ENCODE results near the gene ACTN4. TPM values are rescaled to one million over a fixed set of nuclear protein-coding genes. Genes with fewer than 3 reads are reported as not detected.
A peak's percentile ranks its signal among the peaks of the same experiment; 100 is the strongest.

Gene ACTN4
- total RNA-seq, 1 experiment from 2014 or later: 922 TPM

DNA sequence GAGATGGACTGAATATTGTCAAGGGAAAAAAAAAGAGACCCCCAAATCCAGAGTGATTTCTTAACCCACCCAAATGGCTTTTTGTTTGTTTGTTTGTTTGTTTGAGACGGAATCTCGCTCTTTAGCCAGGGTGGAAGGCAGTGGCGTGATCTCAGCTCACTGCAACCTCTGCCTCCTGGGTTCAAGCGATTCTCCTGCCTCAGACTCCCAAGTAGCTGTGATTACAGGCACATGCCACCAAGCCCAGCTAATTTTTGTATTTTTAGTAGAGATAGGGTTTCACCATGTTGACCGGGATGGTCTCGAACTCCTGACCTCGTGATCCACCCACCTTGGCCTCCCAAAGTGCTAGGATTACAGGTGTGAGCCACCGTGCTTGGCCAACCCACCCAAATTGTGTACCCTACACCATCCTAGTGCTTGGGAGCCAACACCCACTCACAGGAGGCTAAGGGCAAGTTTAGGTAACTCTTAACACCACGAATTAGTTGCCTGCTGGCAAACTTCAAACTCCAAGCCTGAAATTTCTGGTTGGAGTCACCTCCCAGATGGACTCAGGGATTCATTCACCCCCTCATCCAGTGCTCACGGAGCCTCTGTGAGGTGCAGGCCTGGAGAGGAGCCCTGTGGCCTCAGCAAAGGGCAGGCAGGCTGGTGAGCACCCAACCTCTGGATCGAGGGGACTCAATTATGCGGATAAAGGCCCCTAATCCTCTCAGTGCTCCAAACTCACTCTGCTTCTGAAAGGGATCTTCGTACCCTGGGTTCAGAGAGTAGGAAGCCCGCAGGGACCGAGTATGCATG is 37.6 kb downstream of the ACTN4 start:
- no peak for DNase-seq (ENCODE audit: low read depth)
- in situ Hi-C loops (cut with HindIII; ENCODE audit: low pct_unique_long_range_greater_than_20kb, low sequenced_read_pairs): no loop called here

DNA sequence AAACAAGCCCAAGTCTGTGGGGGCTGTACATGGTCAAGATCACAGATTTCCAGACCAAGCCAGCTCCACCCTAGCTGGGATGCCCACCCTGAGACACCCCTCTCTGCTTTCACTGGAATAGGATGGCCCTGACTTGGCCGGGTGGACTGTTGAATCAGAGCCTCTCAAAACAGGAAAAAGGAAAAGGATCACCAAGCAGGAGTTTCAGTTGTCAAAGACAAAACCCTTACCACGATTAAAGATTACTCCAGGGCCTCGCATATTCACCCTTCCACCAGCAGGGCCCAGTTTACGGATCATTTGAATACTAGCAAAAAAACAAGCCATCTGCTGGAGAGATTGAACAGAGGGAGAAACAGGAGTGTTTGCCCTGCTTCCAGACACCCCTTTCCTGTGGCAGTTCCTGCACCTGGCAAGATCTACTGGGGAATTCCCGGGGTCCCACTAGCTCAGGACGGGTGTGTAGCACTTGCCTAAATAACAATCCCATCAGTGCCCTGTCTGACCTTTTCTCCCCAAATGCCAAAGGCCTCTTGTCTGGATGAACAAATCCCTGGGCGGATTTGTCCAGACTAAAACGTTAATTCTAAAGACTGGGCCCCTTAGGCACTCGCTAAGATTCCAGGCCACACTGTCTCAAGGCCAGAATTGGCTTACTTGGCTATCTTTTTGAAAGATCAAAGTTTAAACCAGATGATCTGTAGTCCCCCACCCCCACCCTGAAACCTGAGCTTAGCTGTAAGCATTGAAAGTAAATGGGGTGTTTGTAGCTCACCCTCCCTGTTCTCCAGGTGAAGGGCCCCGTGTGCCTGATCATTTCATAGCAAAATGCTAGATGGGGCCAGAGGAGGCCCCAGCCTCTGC is 38.4 kb downstream of the ACTN4 start:
- in situ Hi-C loops (cut with HindIII; ENCODE audit: low pct_unique_long_range_greater_than_20kb, low sequenced_read_pairs): no loop called here
- peak; percentile 68 for DNase-seq (ENCODE audit: low read depth)

DNA sequence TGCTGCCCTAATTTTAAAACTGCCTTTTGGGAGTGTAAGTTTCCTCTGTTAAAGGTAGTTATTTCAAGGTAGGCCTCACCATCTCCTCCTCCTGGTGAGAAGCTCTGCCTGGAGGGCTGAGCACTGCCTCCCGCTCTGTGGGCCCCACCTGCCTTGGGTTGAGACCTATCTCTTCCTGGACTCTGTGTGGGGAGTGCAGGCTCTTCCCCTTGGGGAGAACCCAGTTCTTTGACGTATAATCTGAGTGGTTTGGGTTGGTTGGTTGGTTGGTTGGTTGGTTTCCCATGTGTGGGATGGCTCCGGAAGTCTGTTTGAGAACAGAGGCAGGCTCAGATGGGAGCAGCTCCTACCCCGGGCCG is 39.1 kb downstream of the ACTN4 start:
- in situ Hi-C loops (cut with HindIII; ENCODE audit: low pct_unique_long_range_greater_than_20kb, low sequenced_read_pairs): no loop called here
- DNase-seq (ENCODE audit: low read depth): peak; percentile 42

DNA sequence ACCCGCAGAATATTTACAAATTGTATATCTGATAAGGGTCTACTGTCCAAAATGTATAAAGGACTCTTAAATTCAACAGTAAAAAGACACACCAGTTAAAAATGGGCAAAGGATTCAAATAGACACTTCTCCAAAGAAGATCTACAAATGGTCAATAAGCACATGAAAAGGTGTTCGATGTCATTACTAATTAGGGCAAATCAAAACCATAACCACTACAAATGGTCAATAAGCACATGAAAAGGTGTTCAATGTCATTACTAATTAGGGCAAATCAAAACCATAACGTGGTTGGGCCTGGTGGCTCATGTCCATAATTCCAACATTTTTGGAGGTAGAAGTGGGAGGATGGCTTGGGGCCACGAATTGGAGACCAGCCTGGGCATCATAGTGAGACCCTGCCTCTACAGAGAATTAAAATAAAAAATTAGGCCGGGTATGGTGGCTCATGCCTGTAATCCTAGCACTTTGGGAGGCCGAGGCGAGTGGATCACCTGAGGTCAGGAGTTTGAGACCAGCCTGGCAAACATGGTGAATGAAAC is 40.5 kb downstream of the ACTN4 start:
- in situ Hi-C loops (cut with HindIII; ENCODE audit: low pct_unique_long_range_greater_than_20kb, low sequenced_read_pairs): no loop called here
- no peak for DNase-seq (ENCODE audit: low read depth)

DNA sequence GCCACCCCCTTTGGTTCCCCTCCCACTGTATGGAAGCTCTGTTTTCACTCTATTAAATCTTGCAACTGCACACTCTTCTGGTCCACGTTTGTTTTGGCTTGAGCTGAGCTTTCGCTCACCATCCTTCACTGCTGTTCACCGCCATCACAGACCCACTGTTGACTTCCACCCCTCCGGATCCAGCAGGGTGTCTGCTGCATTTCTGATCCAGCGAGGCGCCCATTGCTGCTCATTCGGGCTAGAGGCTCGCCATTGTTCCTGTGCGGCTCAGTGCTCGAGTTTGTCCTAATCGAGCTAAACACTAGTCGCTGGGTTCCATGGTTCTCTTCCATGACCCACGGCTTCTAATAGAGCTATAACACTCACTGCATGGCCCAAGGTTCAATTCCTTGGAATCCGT is 42.7 kb downstream of the ACTN4 start:
- DNase-seq (ENCODE audit: low read depth): no peak
- in situ Hi-C loops (cut with HindIII; ENCODE audit: low pct_unique_long_range_greater_than_20kb, low sequenced_read_pairs): no loop called here

DNA sequence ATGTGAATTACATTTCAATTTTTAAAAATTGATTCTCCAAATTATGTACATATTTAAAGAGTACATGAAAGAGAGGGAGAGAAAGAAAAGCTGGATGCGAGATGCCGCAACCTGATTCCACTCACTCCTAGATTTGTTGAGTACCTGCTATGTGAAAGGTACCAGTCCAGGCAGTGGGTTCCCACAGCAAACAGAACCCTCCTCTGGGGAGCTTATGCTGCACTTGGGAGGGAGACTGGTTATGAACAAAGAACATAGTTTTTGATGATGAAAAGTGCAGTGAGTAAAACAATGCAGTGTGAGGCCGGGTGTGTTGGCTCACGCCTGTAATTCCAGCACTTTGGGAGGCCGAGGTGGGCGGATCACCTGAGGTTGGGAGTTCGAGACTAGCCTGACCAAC is 43.4 kb downstream of the ACTN4 start:
- in situ Hi-C loops (cut with HindIII; ENCODE audit: low pct_unique_long_range_greater_than_20kb, low sequenced_read_pairs): no loop called here
- no peak for DNase-seq (ENCODE audit: low read depth)

DNA sequence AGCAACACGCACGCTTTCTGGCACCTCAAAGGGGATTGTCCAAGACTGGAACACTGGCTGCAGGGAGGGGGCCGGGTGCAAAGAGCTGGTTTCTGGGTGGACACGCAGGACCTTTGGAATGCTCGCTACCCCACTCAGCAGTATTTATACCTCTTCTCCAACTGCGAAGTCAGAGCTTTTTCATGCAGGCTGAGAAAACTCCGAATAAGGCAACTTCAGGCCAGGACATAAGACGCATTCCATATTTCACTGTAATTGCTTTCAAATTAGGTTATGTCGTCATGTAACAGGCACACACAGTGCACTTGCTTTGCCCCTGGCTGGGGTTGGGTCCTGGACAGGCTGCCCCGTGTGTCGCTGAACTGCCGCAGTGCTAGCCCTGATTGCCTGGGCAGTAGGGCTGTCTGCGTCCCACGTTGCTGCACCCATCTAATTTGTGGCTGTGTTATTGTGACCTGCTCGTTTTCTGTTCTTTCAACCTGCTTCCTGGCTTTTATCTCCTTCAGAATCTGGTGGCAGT is 44.5 kb downstream of the ACTN4 start:
- in situ Hi-C loops (cut with HindIII; ENCODE audit: low pct_unique_long_range_greater_than_20kb, low sequenced_read_pairs): no loop called here
- peak; percentile 43 for DNase-seq (ENCODE audit: low read depth)

DNA sequence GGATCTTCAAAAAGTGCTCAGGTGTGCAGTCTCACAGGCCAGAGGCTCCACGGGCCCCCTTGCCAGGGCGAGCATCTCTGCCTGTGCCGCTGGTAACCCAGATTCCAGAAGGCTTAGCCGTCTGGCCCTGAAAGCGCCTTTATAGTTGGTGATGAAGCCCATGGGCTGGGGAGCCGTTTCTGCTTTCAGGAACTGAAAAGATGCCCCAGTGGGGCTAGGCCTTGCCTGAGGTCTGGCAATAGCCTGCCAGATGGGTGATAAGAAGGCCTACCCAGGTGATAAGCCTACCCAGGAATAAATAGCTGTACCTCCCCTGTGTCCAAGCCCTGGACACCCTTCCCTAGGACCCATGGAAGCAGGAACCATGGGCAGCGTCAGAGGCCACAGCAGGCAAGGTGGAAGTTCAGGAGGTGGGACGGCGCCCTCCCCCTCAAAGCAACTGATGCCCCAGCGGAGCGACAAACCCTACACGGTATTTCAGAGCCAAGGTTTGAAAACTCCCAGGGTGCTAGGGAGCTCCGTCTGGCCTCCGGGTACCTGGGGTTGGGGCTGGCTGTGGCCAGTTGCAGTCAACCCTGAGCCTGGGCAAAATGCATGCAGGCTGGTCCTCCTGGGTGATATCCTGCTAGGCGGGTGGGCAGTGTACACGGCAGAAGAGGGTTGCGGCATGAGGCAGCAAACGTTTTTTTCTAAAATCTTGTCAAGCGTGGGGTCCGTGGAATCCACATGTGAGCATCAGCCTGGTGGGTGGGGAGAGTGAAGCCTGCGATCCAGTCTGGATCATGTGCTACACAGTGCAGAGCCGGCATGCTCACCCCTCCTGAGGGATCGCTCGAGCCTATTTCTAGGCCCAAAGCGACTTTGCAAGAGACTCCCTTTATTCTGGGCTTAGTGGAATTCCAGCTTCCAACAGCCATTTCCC is 45.3 kb downstream of the ACTN4 start:
- no peak for DNase-seq (ENCODE audit: low read depth)
- in situ Hi-C loops (cut with HindIII; ENCODE audit: low pct_unique_long_range_greater_than_20kb, low sequenced_read_pairs): no loop called here

DNA sequence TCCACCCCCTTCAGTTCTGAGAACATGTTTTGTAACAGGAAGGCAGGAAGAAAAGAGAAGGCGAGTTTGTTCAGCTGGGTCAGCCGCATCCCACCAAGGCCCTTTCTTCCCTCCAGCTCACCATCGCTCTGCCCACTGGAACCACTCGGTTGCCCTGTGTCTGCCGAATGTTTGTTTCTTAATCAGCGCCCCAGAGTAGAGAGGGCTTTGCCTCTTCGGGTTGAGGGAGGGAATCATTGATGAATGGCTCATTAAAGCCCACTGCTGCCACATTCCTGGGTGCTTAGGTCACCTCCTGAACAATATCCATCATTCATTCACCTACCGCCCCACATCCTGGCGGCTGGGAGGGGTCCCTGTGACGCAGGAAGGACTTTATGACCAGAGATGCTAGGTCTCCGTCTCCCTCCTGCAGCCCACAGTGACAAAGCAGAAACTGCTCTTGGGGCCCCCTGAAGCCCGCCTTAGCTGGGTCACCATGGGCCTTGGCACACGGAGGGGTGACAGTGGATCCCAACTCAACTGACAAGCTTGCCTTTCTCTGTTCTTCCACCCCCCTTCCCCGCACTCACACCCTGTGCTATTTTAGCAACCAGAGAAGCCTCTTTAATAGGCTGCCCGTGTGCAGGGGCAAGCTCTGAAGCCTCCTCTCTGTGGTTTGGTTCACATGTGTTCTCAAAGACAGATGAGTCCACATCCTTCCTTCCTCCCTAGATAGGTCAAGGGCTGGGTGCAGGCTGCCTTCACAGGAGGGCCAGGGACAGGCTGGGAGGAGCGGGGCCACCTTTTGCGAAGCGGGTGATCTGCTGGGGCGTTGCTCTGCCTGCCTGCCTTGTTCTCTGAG is 46.2 kb downstream of the ACTN4 start:
- DNase-seq (ENCODE audit: low read depth): peak; percentile 99
- in situ Hi-C loops (cut with HindIII; ENCODE audit: low pct_unique_long_range_greater_than_20kb, low sequenced_read_pairs): no loop called here

DNA sequence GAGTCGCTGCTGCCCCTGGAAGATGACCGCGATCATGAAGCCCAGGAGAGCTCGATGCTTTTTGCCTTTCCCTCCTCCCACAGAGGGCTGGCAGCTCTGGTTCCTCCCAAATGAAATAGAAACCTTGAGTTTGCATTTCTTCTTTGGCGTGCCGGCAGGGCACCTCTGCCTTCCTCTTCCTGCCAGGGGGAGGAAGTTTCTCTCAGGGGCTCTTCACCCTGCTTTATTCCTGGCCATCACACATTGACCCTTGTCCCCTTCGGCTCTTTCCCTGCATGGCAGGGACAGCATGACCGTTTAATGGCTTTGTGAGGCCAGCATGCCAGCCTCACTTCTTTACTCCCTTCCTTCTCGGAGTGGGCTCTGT is 47.9 kb downstream of the ACTN4 start:
- in situ Hi-C loops (cut with HindIII; ENCODE audit: low pct_unique_long_range_greater_than_20kb, low sequenced_read_pairs): no loop called here
- DNase-seq (ENCODE audit: low read depth): no peak

DNA sequence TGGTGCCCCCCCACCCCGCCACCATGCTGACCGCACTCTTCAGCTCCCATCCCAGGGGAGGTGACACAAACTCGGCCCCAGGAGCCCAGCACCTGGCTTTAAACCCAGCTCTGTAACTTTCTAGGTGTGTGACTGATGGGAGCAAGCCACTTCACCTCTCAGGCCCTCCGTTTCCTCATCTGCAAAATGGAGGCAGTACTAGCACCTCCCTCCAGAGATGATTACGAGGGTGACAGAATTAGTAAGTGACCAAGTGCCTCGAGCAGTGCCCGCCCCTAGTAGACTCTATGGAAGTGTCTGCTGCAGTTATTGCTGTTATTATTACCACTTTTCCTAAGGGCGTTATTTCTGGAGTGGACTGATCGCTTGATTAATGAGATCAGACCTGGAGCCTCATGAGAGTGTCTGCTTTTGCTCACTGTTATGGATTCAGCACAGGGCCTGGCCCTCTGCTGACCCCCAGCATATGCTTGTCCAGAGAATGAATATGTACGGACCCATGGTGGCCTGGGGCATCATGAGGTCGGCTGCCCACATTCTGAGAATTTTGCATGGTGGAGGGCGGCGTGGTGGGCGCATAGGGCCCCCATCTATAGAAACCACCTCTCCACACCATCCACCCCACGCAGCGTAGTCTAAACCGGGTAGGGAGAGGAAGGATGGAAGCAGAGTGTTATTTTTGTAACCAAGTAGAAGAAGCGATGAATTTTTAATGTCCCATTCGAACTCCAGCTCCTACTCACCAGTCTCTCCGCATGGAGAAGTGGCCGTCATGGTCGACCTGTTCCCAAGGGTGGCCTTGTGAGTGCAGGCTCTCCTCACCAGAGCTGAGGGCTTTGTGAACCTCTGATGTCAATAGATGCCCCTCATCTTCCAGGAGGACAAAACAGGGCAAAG is 48.6 kb downstream of the ACTN4 start:
- DNase-seq (ENCODE audit: low read depth): no peak
- in situ Hi-C loops (cut with HindIII; ENCODE audit: low pct_unique_long_range_greater_than_20kb, low sequenced_read_pairs): no loop called here

DNA sequence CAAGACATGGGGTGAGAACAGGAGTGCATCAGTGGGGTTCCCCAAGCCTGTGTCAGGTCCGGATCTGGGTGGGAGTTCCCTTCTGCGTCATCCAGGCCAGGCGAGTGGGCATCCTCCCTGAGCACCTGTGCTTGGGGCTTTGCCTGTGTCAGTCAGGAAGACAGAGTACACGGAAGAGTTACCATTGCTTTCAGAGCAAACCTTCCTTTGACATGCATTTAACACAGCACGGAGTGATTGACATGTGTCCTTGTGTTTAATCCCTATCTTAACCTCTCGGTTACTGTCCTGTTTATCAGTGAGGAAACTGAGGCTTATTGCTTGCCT is 49.2 kb downstream of the ACTN4 start:
- DNase-seq (ENCODE audit: low read depth): no peak
- in situ Hi-C loops (cut with HindIII; ENCODE audit: low pct_unique_long_range_greater_than_20kb, low sequenced_read_pairs): no loop called here

DNA sequence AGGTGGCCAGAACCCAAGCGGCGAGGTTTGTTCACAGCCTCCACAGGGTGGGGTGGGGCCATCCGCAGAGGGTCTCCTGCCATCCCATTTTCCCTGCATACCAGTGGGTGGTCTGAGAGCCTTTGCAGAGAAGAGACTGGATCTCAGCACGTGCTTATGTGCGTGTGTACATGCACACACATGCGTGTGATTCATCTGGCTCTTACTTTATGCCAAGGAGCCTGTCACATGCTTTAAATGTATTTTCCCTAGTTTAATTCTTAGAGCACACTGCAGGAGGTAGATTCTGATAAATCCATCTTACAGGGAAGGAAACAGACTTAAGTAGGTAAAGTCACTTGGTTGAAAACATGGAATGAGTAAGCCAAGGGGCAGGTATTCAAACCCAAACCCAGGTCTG is 49.7 kb downstream of the ACTN4 start:
- in situ Hi-C loops (cut with HindIII; ENCODE audit: low pct_unique_long_range_greater_than_20kb, low sequenced_read_pairs): no loop called here
- DNase-seq (ENCODE audit: low read depth): no peak

DNA sequence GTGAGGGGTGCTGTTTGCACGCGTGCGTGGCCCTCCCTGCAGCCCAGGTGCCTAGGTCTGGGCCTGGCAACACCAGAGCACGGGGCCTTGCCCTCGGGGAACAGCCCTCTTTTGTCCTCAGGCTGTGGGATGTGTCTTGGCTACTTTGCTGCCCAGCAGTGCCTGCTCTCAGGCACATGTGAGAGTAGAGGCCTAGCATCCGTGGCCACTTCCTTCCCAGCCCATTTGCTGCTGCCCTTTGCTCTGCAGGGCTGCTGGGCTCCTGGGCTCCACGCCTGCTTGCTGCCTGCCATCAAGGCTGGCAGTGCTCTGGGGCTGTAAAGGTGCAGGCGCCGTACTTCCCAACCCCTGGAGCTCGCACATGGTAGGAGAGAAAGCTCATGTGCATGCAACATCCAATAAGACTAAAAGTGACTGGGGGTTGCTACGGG is 50.2 kb downstream of the ACTN4 start:
- in situ Hi-C loops (cut with HindIII; ENCODE audit: low pct_unique_long_range_greater_than_20kb, low sequenced_read_pairs): no loop called here
- DNase-seq (ENCODE audit: low read depth): no peak

DNA sequence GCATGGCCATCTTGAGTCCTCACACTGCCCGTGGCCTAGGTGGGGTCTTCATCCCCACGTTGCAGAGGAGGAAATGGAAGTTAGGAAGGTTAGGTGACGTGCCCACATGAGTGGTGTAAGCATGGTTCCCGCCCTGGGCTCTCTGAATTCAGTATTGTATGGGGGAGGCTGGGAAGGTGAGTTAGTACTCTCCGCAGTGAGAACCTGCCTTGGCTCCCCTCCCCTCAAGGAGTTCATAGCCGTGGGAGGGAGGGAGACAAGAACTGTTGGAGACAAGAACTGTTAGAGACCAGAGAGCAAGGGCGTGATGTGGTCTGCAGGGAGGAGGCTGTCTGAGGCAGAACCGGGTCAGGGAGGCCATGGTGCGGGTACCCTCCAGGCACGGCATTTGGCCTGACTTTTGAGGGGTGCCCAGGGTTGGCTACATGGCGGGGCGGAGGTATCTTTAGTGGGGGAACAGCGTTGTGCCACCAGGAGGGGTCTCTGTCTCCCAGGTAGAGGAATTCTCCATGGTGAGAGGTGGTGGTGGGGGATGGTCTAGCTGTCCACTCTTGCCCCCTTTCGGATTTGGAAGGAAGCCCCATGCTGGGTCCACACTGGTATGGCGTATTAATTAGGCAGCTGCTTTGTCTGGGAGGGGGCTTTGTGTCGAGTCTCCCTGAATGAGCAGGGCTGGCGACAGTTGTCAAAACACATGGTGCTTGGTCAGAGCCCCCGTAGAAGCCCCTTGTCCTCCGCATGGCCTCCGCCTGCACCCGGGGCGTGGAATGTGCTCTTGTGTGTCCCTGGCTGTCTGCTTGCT is 51.0 kb downstream of the ACTN4 start:
- no peak for DNase-seq (ENCODE audit: low read depth)
- in situ Hi-C loops (cut with HindIII; ENCODE audit: low pct_unique_long_range_greater_than_20kb, low sequenced_read_pairs): no loop called here

DNA sequence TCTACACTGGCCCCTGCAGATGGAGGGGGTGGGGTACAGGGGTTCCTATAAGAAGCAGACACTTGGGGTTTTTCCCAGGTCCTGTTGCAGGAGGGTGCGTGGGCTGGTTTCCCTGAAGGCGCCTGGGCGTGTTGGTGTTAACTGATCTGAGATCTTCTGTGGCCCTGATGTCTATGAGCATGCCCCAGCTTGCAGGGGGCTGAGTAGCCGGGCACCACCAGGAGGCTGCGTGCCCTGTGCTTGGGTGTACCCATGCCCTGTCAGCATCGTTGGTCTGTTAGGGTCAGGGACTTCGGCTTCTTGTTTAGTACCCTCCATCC is 51.5 kb downstream of the ACTN4 start:
- DNase-seq (ENCODE audit: low read depth): no peak
- in situ Hi-C loops (cut with HindIII; ENCODE audit: low pct_unique_long_range_greater_than_20kb, low sequenced_read_pairs): no loop called here
